ENCODE results near the gene ACTL6B. TPM values are rescaled to one million over a fixed set of nuclear protein-coding genes. Genes with fewer than 3 reads are reported as not detected.

The ACTL6B gene
- total and polyA plus RNA-seq, 9 of the 15 experiments (the other 6 are each of a cell fraction or from before 2014, with no cell fraction given) = not detected

- TF ChIP-seq CHD2 (IDR thresholded peaks at IDR 0.05; ENCODE audit: low read depth, low read length) (no peak; the same call in 1 of the 2 replicates), HDAC2 (IDR thresholded peaks at IDR 0.05) (peak; percentile 32; the same call in 1 of the 2 replicates), E2F3 (CRISPR knock-in tag; IDR thresholded peaks at IDR 0.05) (no peak), GTF2E2 (tag; IDR thresholded peaks at IDR 0.05) (no peak), HSF4 (CRISPR knock-in tag; IDR thresholded peaks at IDR 0.05; ENCODE audit: borderline replicate concordance) (peak; percentile 33; the same call in 1 of the 2 replicates), GATA2 (CRISPR knock-in tag; IDR thresholded peaks at IDR 0.05) (no peak), GABPA (tag; conservative IDR thresholded peaks at IDR 0.05; ENCODE audit: low read depth) (peak; percentile 67), MAFG (tag; conservative IDR thresholded peaks at IDR 0.05) (no peak), U2AF2 (optimal IDR thresholded peaks at IDR 0.05; ENCODE audit: low read depth, low read length) (no peak), FOXM1 (IDR thresholded peaks at IDR 0.05; ENCODE audit: low read depth) (no peak), FOXM1 (CRISPR knock-in tag; IDR thresholded peaks at IDR 0.05; ENCODE audit: low read depth) (0 out of 2 replicates have a peak, but pooled peaks have one; percentile 37), HDGF (IDR thresholded peaks at IDR 0.05) (0 out of 2 replicates have a peak, but pooled peaks have one; percentile 29), ELF1 (tag; IDR thresholded peaks at IDR 0.05) (no peak), PRPF4 (IDR thresholded peaks at IDR 0.05; ENCODE audit: insufficient read depth, low read depth, low read length, poor library complexity, severe bottlenecking) (no peak), POLR2B (IDR thresholded peaks at IDR 0.05; ENCODE audit: low read depth, partially characterized antibody) (peak; percentile 22), XRCC4 (IDR thresholded peaks at IDR 0.05; ENCODE audit: extremely low read depth, insufficient read depth, insufficient read length) (no peak), NR0B1 (IDR thresholded peaks at IDR 0.05; ENCODE audit: partially characterized antibody) (no peak)
- TF ChIP-seq, protein P1, sequence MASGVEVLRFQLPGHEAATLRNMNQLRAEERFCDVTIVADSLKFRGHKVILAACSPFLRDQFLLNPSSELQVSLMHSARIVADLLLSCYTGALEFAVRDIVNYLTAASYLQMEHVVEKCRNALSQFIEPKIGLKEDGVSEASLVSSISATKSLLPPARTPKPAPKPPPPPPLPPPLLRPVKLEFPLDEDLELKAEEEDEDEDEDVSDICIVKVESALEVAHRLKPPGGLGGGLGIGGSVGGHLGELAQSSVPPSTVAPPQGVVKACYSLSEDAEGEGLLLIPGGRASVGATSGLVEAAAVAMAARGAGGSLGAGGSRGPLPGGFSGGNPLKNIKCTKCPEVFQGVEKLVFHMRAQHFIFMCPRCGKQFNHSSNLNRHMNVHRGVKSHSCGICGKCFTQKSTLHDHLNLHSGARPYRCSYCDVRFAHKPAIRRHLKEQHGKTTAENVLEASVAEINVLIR (CRISPR knock-in tag; IDR thresholded peaks at IDR 0.05) = no peak
- TF ChIP-seq, protein P2, sequence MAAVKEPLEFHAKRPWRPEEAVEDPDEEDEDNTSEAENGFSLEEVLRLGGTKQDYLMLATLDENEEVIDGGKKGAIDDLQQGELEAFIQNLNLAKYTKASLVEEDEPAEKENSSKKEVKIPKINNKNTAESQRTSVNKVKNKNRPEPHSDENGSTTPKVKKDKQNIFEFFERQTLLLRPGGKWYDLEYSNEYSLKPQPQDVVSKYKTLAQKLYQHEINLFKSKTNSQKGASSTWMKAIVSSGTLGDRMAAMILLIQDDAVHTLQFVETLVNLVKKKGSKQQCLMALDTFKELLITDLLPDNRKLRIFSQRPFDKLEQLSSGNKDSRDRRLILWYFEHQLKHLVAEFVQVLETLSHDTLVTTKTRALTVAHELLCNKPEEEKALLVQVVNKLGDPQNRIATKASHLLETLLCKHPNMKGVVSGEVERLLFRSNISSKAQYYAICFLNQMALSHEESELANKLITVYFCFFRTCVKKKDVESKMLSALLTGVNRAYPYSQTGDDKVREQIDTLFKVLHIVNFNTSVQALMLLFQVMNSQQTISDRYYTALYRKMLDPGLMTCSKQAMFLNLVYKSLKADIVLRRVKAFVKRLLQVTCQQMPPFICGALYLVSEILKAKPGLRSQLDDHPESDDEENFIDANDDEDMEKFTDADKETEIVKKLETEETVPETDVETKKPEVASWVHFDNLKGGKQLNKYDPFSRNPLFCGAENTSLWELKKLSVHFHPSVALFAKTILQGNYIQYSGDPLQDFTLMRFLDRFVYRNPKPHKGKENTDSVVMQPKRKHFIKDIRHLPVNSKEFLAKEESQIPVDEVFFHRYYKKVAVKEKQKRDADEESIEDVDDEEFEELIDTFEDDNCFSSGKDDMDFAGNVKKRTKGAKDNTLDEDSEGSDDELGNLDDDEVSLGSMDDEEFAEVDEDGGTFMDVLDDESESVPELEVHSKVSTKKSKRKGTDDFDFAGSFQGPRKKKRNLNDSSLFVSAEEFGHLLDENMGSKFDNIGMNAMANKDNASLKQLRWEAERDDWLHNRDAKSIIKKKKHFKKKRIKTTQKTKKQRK (IDR thresholded peaks at IDR 0.05; ENCODE audit: borderline replicate concordance, low read depth, low read length) = no peak
- TF ChIP-seq, protein P3, sequence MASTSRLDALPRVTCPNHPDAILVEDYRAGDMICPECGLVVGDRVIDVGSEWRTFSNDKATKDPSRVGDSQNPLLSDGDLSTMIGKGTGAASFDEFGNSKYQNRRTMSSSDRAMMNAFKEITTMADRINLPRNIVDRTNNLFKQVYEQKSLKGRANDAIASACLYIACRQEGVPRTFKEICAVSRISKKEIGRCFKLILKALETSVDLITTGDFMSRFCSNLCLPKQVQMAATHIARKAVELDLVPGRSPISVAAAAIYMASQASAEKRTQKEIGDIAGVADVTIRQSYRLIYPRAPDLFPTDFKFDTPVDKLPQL (IDR thresholded peaks at IDR 0.05; ENCODE audit: extremely low read depth, insufficient read length) = no peak
Measured at GRCh38 chr7:100640517-100641440, 15.5 kb downstream of the ACTL6B start (continued).

All from K562 (cell line).